Natural killer cell treated with Interleukin-12 subunit alpha and Interleukin-12 subunit beta and Interleukin-15 and Interleukin-18, amount 100 ng/mL, for 72 hours (primary cell): ENCODE results near the gene ACLY. TPM values are rescaled to one million over a fixed set of nuclear protein-coding genes. Genes with fewer than 3 reads are reported as not detected.
"Not testable (repeated sequence)": the region's sequence is repeated elsewhere in the genome, so short reads cannot be mapped to it uniquely, and the experiment has no call there.

Experiments
- ATAC-seq, 2 donors: fragments of 150-1000 bp; cut with Tn5 transposase in 1 of 2; sonication (Bioruptor Pico), chemical (Tn5 transposase) in 1 of 2; 2 replicates each; pipeline ENCODE4 v1.10.0; 2021
- DNase-seq: peaks from one replicate; pipeline ENCODE4 v3.0.0; 2022; ENCODE audit warnings: low spot score
- H3K27ac Mint-ChIP-seq, 2 donors: 1 replicate in 1 of 2; 2 replicates in 1 of 2; pipeline ENCODE4 v1.8.0; 2022; ENCODE audit warnings: mixed read lengths in 2 of 2, mild to moderate bottlenecking in 1 of 2, moderate library complexity in 1 of 2
- H3K27me3 Mint-ChIP-seq, 2 donors: 1 replicate in 1 of 2; 2 replicates in 1 of 2; pipeline ENCODE4 v1.8.0; 2022; ENCODE audit warnings: mixed read lengths in 2 of 2
- H3K36me3 Mint-ChIP-seq: one replicate; pipeline ENCODE4 v1.8.0; 2022; ENCODE audit warnings: mixed read lengths
- H3K4me1 Mint-ChIP-seq, 2 donors: 1 replicate in 1 of 2; 2 replicates in 1 of 2; pipeline ENCODE4 v1.8.0; 2022; ENCODE audit warnings: low read depth in 2 of 2, mixed read lengths in 2 of 2, mild to moderate bottlenecking in 1 of 2
- H3K4me3 Mint-ChIP-seq: one replicate; pipeline ENCODE4 v1.8.0; 2022; ENCODE audit warnings: mixed read lengths
- H3K9me3 Mint-ChIP-seq: 2 replicates; pipeline ENCODE4 v1.8.0; 2022; ENCODE audit warnings: mixed read lengths
- total RNA-seq, 2 donors: library from RNA; stranded (reverse); gene quantifications; one replicate each; pipeline ENCODE4 v1.2.3, GENCODE V29; 2022

ACLY gene
- total RNA-seq, 2 donors from 2014 or later, result 200 to 243 TPM

- Mint-ChIP-seq H3K9me3 (no peaks in the 10 kb centered on the region), H3K36me3 (no peaks in the 10 kb centered on the region), H3K27me3 (no peaks in the 10 kb centered on the region), H3K4me1 (no peaks in the 10 kb centered on the region), H3K27ac (no peak overlapping the region), H3K4me3 (no peak overlapping the region)
- ATAC-seq, result no peak
- DNase-seq, result no peak
Measured at GRCh38 chr17:41956522-41956921, 37.8 kb upstream of the ACLY start.

- H3K27me3 Mint-ChIP-seq, result no peaks in the 10 kb centered on the region
- no peak overlapping the region for H3K27ac Mint-ChIP-seq
- no peak for DNase-seq
- H3K4me1 Mint-ChIP-seq, result no peaks in the 10 kb centered on the region
- ATAC-seq, result no peak
- no peak overlapping the region for H3K4me3 Mint-ChIP-seq
- H3K9me3 Mint-ChIP-seq, result no peaks in the 10 kb centered on the region
- H3K36me3 Mint-ChIP-seq, result no peaks in the 10 kb centered on the region
Measured at GRCh38 chr17:41948762-41949460, 30.2 kb upstream of the ACLY start.

GRCh38 chr17:41944943-41945342, 26.2 kb upstream of the ACLY start:
- Mint-ChIP-seq H3K27ac (no peak overlapping the region), H3K4me1 (no peaks in the 10 kb centered on the region), H3K36me3 (no peaks in the 10 kb centered on the region), H3K27me3 (peaks cover 7 to 9% of the 10 kb centered on the region in 2 donors), H3K9me3 (no peaks in the 10 kb centered on the region), H3K4me3 (no peak overlapping the region)
- DNase-seq (no peak), ATAC-seq (no peak)

GRCh38 chr17:41943492-41943891, 24.7 kb upstream of the ACLY start:
- no peak overlapping the region for H3K27ac Mint-ChIP-seq
- H3K27me3 Mint-ChIP-seq, result peaks cover 7 to 10% of the 10 kb centered on the region in 2 donors
- ATAC-seq (no peak), DNase-seq (no peak)
- H3K4me1 Mint-ChIP-seq, result no peaks in the 10 kb centered on the region
- no peaks in the 10 kb centered on the region for H3K36me3 Mint-ChIP-seq
- no peak overlapping the region for H3K4me3 Mint-ChIP-seq
- no peaks in the 10 kb centered on the region for H3K9me3 Mint-ChIP-seq

GRCh38 chr17:41942626-41943373, 24.0 kb upstream of the ACLY start:
- no peaks in the 10 kb centered on the region for H3K4me1 Mint-ChIP-seq
- ATAC-seq, result no peak
- DNase-seq, result no peak
- no peak overlapping the region for H3K4me3 Mint-ChIP-seq
- H3K36me3 Mint-ChIP-seq, result no peaks in the 10 kb centered on the region
- no peaks in the 10 kb centered on the region for H3K9me3 Mint-ChIP-seq
- H3K27me3 Mint-ChIP-seq, result peaks cover 7 to 10% of the 10 kb centered on the region in 2 donors
- peak overlapping the region in 1 of 2 donors; percentile 23 for H3K27ac Mint-ChIP-seq

GRCh38 chr17:41941168-41941567, 22.4 kb upstream of the ACLY start:
- DNase-seq (no peak), ATAC-seq (no peak)
- Mint-ChIP-seq H3K27ac (no peak overlapping the region), H3K36me3 (no peaks in the 10 kb centered on the region), H3K9me3 (no peaks in the 10 kb centered on the region), H3K4me3 (no peak overlapping the region), H3K27me3 (peaks cover 7 to 10% of the 10 kb centered on the region in 2 donors), H3K4me1 (no peaks in the 10 kb centered on the region)

GRCh38 chr17:41939693-41940090, 20.9 kb upstream of the ACLY start:
- no peak overlapping the region for H3K4me3 Mint-ChIP-seq
- ATAC-seq, result no peak

GRCh38 chr17:41939044-41939692, 20.4 kb upstream of the ACLY start:
- ATAC-seq (no peak), DNase-seq (no peak)
- no peak overlapping the region for H3K27ac Mint-ChIP-seq
- H3K36me3 Mint-ChIP-seq, result no peaks in the 10 kb centered on the region
- no peaks in the 10 kb centered on the region for H3K4me1 Mint-ChIP-seq
- no peak overlapping the region for H3K4me3 Mint-ChIP-seq
- no peaks in the 10 kb centered on the region for H3K9me3 Mint-ChIP-seq
- H3K27me3 Mint-ChIP-seq, result peaks cover 7 to 10% of the 10 kb centered on the region in 2 donors

More at GRCh38 chr17:41939693-41940090, 20.9 kb upstream of the ACLY start:
- Mint-ChIP-seq H3K27ac (no peak overlapping the region), H3K9me3 (no peaks in the 10 kb centered on the region), H3K4me1 (no peaks in the 10 kb centered on the region), H3K27me3 (peaks cover 7 to 10% of the 10 kb centered on the region in 2 donors), H3K36me3 (no peaks in the 10 kb centered on the region)
- no peak for DNase-seq

GRCh38 chr17:41937970-41938954, 19.5 kb upstream of the ACLY start:
- H3K36me3 Mint-ChIP-seq, result no peaks in the 10 kb centered on the region
- DNase-seq, result no peak

GRCh38 chr17:41935641-41936040, 16.9 kb upstream of the ACLY start:
- ATAC-seq, result no peak
- no peak for DNase-seq
- Mint-ChIP-seq H3K27me3 (peaks cover 3 to 4% of the 10 kb centered on the region in 2 donors), H3K36me3 (no peaks in the 10 kb centered on the region), H3K27ac (no peak overlapping the region), H3K4me3 (no peak overlapping the region), H3K4me1 (peaks cover 8 to 11% of the 10 kb centered on the region in 2 donors), H3K9me3 (no peaks in the 10 kb centered on the region)

More at GRCh38 chr17:41937970-41938954, 19.5 kb upstream of the ACLY start:
- H3K4me1 Mint-ChIP-seq, result no peaks in the 10 kb centered on the region
- ATAC-seq, result no peak
- H3K27ac Mint-ChIP-seq, result no peak overlapping the region
- H3K27me3 Mint-ChIP-seq, result peaks cover 7 to 10% of the 10 kb centered on the region in 2 donors
- H3K9me3 Mint-ChIP-seq, result no peaks in the 10 kb centered on the region
- H3K4me3 Mint-ChIP-seq, result no peak overlapping the region

- H3K27ac Mint-ChIP-seq, result peak overlapping the region in 1 of 2 donors; percentile 71
- no peaks in the 10 kb centered on the region for H3K9me3 Mint-ChIP-seq
- no peak for DNase-seq
- peak overlapping the region; percentile 72 for H3K4me3 Mint-ChIP-seq
- H3K27me3 Mint-ChIP-seq, result no peaks in the 10 kb centered on the region
- no peaks in the 10 kb centered on the region for H3K36me3 Mint-ChIP-seq
- ATAC-seq, result no peak
- H3K4me1 Mint-ChIP-seq, result peaks cover 19 to 27% of the 10 kb centered on the region in 2 donors
Measured at GRCh38 chr17:41932816-41933389, 14.2 kb upstream of the ACLY start.

GRCh38 chr17:41931715-41932114, 13.0 kb upstream of the ACLY start:
- H3K9me3 Mint-ChIP-seq, H3K27me3 Mint-ChIP-seq, H3K36me3 Mint-ChIP-seq, DNase-seq, ATAC-seq: not testable (repeated sequence)
- peak overlapping the region in 1 of 2 donors; percentile 81 for H3K27ac Mint-ChIP-seq
- peak overlapping the region; percentile 72 for H3K4me3 Mint-ChIP-seq
- peaks cover 19 to 27% of the 10 kb centered on the region in 2 donors for H3K4me1 Mint-ChIP-seq

GRCh38 chr17:41930833-41931156, 12.0 kb upstream of the ACLY start:
- peak overlapping the region; percentile 81 to 96 for H3K27ac Mint-ChIP-seq
- H3K4me1 Mint-ChIP-seq, result peaks cover 19 to 27% of the 10 kb centered on the region in 2 donors
- DNase-seq, H3K27me3 Mint-ChIP-seq, H3K36me3 Mint-ChIP-seq, H3K9me3 Mint-ChIP-seq: not testable (repeated sequence)
- peak overlapping the region; percentile 90 for H3K4me3 Mint-ChIP-seq
- peak; percentile 58 to 61 for ATAC-seq
